Stimulated activated CD4-positive, alpha-beta T cell treated with anti-CD3 and anti-CD28 coated beads, Interleukin-15, amount 100 ng/mL, for 48 hours (primary cell): ENCODE results near the gene QSOX2.
"Not testable (repeated sequence)": the region's sequence is repeated elsewhere in the genome, so short reads cannot be mapped to it uniquely, and the experiment has no call there.

Source experiments
- DNase-seq, 2 donors: peaks; one replicate each; pipeline ENCODE4 v3.0.0-alpha.2; 2020; ENCODE audit warnings: low read depth in 2 of 2

The QSOX2 gene

DNA sequence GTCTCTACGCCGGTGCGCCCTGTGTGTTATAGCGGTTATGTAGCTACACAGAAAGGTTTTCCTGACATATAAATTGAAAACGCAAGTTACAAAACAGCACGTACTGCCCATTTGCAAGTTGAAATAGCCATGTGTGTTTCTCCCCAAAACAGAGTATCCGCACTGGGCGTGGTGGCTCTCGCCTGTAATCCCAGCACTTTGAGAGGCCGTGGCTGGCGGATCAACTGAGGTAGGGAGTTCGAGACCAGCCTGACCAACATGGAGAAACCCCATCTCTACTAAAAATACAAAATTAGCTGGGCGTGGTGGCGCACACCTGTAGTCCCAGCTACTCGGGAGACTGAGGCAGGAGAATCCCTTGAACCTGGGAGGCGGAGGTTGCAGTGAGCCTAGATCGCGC lies 21.0 kb upstream of the QSOX2 start:
- DNase-seq = not testable (repeated sequence)

GRCh38 chr9:136265561-136266355 lies 20.1 kb upstream of the QSOX2 start:
- DNase-seq = no peak

GRCh38 chr9:136264441-136265405 lies 19.1 kb upstream of the QSOX2 start:
- DNase-seq = no peak

DNA sequence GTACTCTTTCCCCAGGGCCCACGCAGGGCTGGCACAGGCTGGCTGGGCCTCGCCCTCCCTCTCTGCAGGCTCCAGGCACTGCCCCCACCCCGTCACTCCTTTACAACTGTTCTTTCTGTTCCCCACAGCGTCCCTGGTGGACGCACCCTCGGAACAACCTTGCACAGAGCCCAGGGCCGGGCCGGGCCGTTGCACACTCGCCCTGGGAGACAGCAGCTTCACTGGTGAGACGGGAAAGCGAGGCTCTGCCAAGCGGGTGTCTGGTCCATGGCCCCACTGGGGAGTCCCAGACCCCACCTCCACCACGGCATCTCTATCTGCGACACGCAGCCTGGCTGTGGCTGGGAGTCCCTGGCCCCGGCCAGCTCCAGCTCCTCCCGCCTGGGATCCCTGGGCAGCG lies 18.4 kb upstream of the QSOX2 start:
- no peak for DNase-seq

- no peak for DNase-seq
Measured at GRCh38 chr9:136262671-136263178, 17.1 kb upstream of the QSOX2 start.

DNA sequence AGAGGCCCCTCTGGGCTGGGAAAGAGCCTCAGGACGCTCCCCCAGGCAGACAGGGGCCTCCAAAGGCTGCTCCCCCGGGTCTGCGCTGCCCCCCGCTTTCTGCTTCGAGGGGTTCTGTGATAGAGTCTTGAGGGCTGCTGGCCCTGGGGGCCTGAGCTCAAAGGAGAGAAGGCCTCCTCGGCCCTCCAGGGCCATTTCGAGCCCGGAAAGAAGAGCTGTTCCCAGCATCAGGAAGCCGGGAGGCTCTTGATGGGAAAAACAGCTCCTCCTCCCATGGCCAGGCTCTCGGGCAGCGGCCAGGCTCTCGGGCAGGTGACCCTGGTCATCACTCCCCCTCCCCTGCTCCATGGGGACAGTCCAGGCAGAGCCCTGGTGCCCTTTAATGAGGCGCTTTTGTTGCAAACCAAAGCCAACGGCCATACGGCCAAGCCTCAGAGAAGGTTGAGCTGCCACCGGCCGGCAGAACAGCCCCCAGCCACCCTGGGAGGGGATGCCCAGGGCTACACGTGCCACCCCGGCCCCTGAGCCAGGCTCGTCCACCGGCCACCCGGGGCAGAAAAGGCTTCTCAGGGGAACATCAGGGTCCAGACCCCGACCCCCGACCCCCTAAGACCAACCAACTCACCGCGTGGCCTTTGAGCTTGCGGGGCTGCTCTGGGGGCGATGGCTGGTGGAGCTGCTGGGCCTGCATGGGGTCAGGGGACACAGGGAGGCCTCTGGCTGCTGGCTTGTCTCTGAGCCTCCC lies 16.2 kb upstream of the QSOX2 start:
- no peak for DNase-seq

GRCh38 chr9:136260936-136261472 lies 15.4 kb upstream of the QSOX2 start:
- no peak for DNase-seq

- DNase-seq = no peak
Measured at GRCh38 chr9:136260521-136260920, 14.9 kb upstream of the QSOX2 start.

GRCh38 chr9:136259836-136260235 lies 14.2 kb upstream of the QSOX2 start:
- no peak for DNase-seq

DNA sequence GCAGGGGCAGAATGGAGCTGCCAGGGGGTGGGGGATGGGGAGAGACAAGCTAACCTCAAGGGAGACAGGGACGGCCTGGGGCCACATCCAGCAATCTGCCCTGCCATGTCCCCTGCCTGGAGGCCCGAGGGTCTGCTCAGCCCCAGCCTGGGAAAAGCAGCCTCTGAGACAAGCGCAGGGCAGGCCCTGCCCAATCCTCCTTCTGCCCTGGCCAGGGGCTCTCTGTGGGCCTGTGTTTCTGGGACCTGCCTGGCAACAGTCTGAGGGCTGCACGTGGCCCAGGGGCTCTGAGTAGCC lies 13.9 kb upstream of the QSOX2 start:
- no peak for DNase-seq

DNA sequence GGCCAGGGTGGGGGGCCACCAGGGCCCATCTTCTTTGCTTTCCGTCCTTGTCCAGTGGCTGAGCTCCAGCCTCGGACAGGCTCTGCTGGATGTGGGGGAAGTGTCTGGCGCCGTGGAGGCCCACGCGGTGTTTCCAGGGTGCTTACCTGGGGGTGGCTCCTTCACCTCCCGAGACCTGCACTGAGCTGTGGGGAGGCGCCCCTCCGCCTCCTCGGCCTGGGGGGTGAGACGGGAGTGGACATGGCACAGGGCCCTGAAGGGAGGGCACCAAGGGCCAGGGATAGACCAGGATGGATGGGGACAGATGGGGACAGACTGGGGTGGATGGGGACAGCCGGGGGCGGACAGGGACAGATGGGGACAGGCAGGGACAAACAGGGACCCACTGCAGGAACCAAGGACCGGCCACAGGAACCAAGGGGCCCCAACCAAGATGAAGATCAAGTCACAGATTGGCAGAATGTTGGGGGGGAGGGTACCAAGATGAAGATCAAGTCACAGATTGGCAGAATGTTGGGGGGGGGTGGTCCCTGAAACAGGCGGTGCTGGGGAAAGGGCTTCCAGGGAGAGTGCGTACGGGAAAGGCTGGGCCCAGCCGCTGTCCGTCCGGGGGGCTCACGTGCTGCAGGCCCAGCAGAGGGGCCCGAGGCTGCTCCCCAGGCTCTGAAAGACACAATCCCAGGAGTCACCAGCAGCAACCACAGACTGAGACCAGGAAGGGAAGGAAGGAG lies 13.3 kb upstream of the QSOX2 start:
- no peak for DNase-seq

- DNase-seq = no peak
Measured at GRCh38 chr9:136258299-136258625, 12.7 kb upstream of the QSOX2 start.

GRCh38 chr9:136257381-136258298 lies 12.0 kb upstream of the QSOX2 start:
- no peak for DNase-seq

GRCh38 chr9:136255896-136256890 lies 10.6 kb upstream of the QSOX2 start:
- no peak for DNase-seq

GRCh38 chr9:136255166-136255538 lies 9.5 kb upstream of the QSOX2 start:
- DNase-seq = no peak

GRCh38 chr9:136254381-136255165 lies 9.0 kb upstream of the QSOX2 start:
- DNase-seq = no peak

DNA sequence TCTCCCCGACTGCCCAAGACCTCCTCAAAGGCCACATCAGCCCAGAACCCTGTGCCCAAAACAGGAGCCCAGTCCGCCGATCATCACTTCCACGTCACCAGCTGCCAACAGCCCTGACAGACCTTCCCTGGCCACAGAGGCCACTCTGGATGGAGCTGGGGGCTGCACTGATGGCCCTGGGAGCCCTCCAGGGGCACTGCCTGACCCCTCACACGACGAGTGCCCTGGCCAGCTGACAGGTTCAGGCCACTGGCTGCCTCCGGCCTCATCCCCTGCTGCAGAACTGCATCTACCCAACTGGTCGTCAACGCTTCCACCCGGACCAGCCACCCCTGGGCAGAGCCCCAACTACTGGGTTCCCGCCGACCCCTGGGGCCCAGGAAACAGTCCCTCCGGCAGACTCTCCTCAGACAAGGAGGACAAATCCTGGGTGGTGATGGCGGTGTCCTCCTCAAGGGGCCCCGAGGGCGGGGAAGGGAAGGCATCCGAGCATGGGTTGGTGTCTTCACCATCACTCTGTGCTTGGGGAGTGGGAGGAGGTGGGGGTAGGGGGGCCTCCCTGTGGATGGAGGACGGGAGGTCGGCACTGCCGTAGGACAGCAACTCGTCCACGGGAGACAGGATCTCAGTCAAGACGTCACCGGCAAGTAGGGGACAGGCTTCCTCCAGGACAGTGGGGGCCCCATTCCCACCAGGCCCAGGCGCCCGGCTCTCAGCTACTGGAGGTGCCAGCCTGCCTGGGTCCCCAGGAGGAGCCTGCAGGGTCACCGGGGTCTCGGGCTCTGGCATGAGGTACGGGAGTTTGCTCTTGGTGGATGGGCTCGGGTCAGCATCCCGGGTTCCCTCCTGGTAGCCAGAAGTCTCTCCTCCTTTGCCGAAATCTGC lies 7.9 kb upstream of the QSOX2 start:
- no peak for DNase-seq
